ENCODE results near the gene ING5. TPM values are rescaled to one million over a fixed set of nuclear protein-coding genes. Genes with fewer than 3 reads are reported as not detected.

ING5 gene
- polyA plus RNA-seq, 1 donor = 44.2 TPM

GRCh38 chr2:241776336-241777169, 74.7 kb downstream of the ING5 start, which contains the start of gene GAL3ST2:
Gene GAL3ST2 (plus strand): TSS chr2:241776822. CDS start chr2:241776956, 134 bp downstream.
- no peaks in the 10 kb centered on the region for H3K36me3 ChIP-seq (ENCODE audit: control insufficient read depth, insufficient read depth, low read length)
- no peak for DNase-seq
- H3K27ac ChIP-seq (ENCODE audit: low read length) = no peak within 1 kb of the TSS
- H3K4me1 ChIP-seq (ENCODE audit: control insufficient read depth, insufficient read depth, low read length) = peaks cover 10% of the 10 kb centered on the region
- H3K4me3 ChIP-seq (ENCODE audit: low read length) = no peak within 1 kb of the TSS
- H3K27me3 ChIP-seq (ENCODE audit: control insufficient read depth, insufficient read depth, low read length) = peaks cover 4% of the 10 kb centered on the region
- no CpG with 5 or more reads among the region's 27 CpGs for WGBS (ENCODE audit: insufficient coverage, low lambda C conversion rate)
- no peaks in the 10 kb centered on the region for H3K9me3 ChIP-seq (ENCODE audit: control insufficient read depth, low read depth, low read length)

GRCh38 chr2:241777170-241777685, 75.4 kb downstream of the ING5 start:
- Histone ChIP-seq H3K27me3 (ENCODE audit: control insufficient read depth, insufficient read depth, low read length) (peaks cover 4% of the 10 kb centered on the region), H3K9me3 (ENCODE audit: control insufficient read depth, low read depth, low read length) (no peaks in the 10 kb centered on the region), H3K4me3 (ENCODE audit: low read length) (no peak overlapping the region), H3K4me1 (ENCODE audit: control insufficient read depth, insufficient read depth, low read length) (peaks cover 4% of the 10 kb centered on the region), H3K27ac (ENCODE audit: low read length) (no peak overlapping the region), H3K36me3 (ENCODE audit: control insufficient read depth, insufficient read depth, low read length) (no peaks in the 10 kb centered on the region)
- no peak for DNase-seq
- WGBS (ENCODE audit: insufficient coverage, low lambda C conversion rate) = no CpG with 5 or more reads among the region's 22 CpGs

- Histone ChIP-seq H3K4me1 (ENCODE audit: control insufficient read depth, insufficient read depth, low read length) (no peaks in the 10 kb centered on the region), H3K27ac (ENCODE audit: low read length) (no peak overlapping the region), H3K36me3 (ENCODE audit: control insufficient read depth, insufficient read depth, low read length) (no peaks in the 10 kb centered on the region), H3K27me3 (ENCODE audit: control insufficient read depth, insufficient read depth, low read length) (peaks cover 2% of the 10 kb centered on the region), H3K4me3 (ENCODE audit: low read length) (no peak overlapping the region), H3K9me3 (ENCODE audit: control insufficient read depth, low read depth, low read length) (no peaks in the 10 kb centered on the region)
- DNase-seq = no peak
- no CpG with 5 or more reads among the region's 21 CpGs for WGBS (ENCODE audit: insufficient coverage, low lambda C conversion rate)
Measured at GRCh38 chr2:241777686-241778627, 76.1 kb downstream of the ING5 start.

Other genes with a start within 250 kb of the ING5 start
- 135 TPM for gene STK25, start 193.5 kb upstream of the ING5 start, polyA plus RNA-seq
- gene BOK, start 143.3 kb upstream of the ING5 start, polyA plus RNA-seq = 8.8 TPM
- 35.7 TPM for gene THAP4, start 64.9 kb upstream of the ING5 start, polyA plus RNA-seq
- gene ATG4B, start 64.3 kb upstream of the ING5 start, polyA plus RNA-seq = 79.8 TPM
- gene DTYMK, start 15.2 kb upstream of the ING5 start, polyA plus RNA-seq = 25.5 TPM
- 47.1 TPM for gene D2HGDH, start 32.6 kb downstream of the ING5 start, polyA plus RNA-seq
- gene GAL3ST2, start 74.8 kb downstream of the ING5 start, polyA plus RNA-seq = 0.31 TPM
- gene NEU4, start 107.2 kb downstream of the ING5 start, polyA plus RNA-seq = 0.67 TPM
- 0.31 TPM for gene PDCD1, start 156.9 kb downstream of the ING5 start, polyA plus RNA-seq
- gene RTP5, start 167.7 kb downstream of the ING5 start, polyA plus RNA-seq = 0.07 TPM

Measured in large intestine (tissue), 3 donors.